OCI-LY7 (cell line): Measurements from ENCODE around the gene RRAGD. TPM values are rescaled to one million over a fixed set of nuclear protein-coding genes. Genes with fewer than 3 reads are reported as not detected.

Experiments used
- BruUV-seq: library from RNA; stranded (reverse); fragments of 400-500 nt; replicated peaks from 2 replicates; lab custom pipeline; 2021; lab: Mats Ljungman, UMichigan
- CTCF ChIA-PET: fragments of 300-600 bp; sonication (Branson Sonifier 250); formaldehyde crosslinking; loops from one replicate; lab custom pipeline; 2022; ENCODE audit warnings: antibody characterized with exemption; ENCODE audit not compliant: unreplicated experiment; lab: Charles Lee
- POLR2A ChIA-PET: fragments of 300-600 bp; sonication (Branson Sonifier 250); formaldehyde crosslinking; loops from one replicate; lab custom pipeline; 2022; ENCODE audit warnings: antibody characterized with exemption; lab: Charles Lee
- DNase-seq: peaks from one replicate; pipeline ENCODE4 v3.0.0-alpha.2; 2015; ENCODE audit warnings: low spot score
- H2AFZ ChIP-seq: fragments of 200-600 bp; sonication (generic), shearing (Covaris generic); 2 replicates; pipeline ENCODE4 v1.6.1; 2014; ENCODE audit warnings: mild to moderate bottlenecking, antibody characterized with exemption, low read length, moderate library complexity
- H3K27ac ChIP-seq: fragments of 200-600 bp; sonication (generic); 2 replicates; pipeline ENCODE4 v1.5.1; 2014; ENCODE audit warnings: mixed run types, low read depth, mild to moderate bottlenecking, moderate library complexity, low read length, inconsistent platforms; ENCODE audit not compliant: poor library complexity, severe bottlenecking
- H3K36me3 ChIP-seq: fragments of 200-600 bp; sonication (generic); 2 replicates; pipeline ENCODE4 v1.6.1; 2014; ENCODE audit warnings: mild to moderate bottlenecking, antibody characterized with exemption, low read length, moderate library complexity, mixed read lengths; ENCODE audit not compliant: insufficient read depth
- H3K4me1 ChIP-seq: fragments of 200-600 bp; sonication (generic); 2 replicates; pipeline ENCODE4 v1.5.1; 2014; ENCODE audit warnings: mild to moderate bottlenecking, low read length; ENCODE audit not compliant: insufficient read depth, poor library complexity, severe bottlenecking
- H3K4me2 ChIP-seq: fragments of 200-600 bp; sonication (generic); 2 replicates; pipeline ENCODE4 v1.6.1; 2014; ENCODE audit warnings: mild to moderate bottlenecking, low read length
- H3K4me3 ChIP-seq: fragments of 200-600 bp; sonication (generic); 2 replicates; pipeline ENCODE4 v1.5.1; 2014; ENCODE audit warnings: mild to moderate bottlenecking, low read depth, low read length; ENCODE audit not compliant: poor library complexity, severe bottlenecking
- H3K79me2 ChIP-seq: fragments of 200-600 bp; sonication (generic); 2 replicates; pipeline ENCODE4 v1.6.1; 2016; ENCODE audit warnings: low read depth, mild to moderate bottlenecking, low read length, moderate library complexity, mixed read lengths; ENCODE audit not compliant: insufficient read depth
- H3K9me2 ChIP-seq: fragments of 200-600 bp; sonication (generic); 2 replicates; pipeline ENCODE4 v1.6.1; 2016; ENCODE audit warnings: mild to moderate bottlenecking, low read length, mixed read lengths; ENCODE audit not compliant: insufficient read depth
- H3K9me3 ChIP-seq: fragments of 200-600 bp; sonication (generic); 2 replicates; pipeline ENCODE4 v1.6.1; 2014; ENCODE audit warnings: mild to moderate bottlenecking, mixed run types, low read length, mixed read lengths
- H4K20me1 ChIP-seq: fragments of 200-600 bp; sonication (generic); 2 replicates; pipeline ENCODE4 v1.6.1; 2014; ENCODE audit warnings: mild to moderate bottlenecking, antibody characterized with exemption, low read length, moderate library complexity, mixed read lengths; ENCODE audit not compliant: insufficient read depth
- EZH2phosphoT487 ChIP-seq: fragments of 200-600 bp; sonication (generic); IDR thresholded peaks from 2 replicates; pipeline ENCODE4 v1.6.1; 2018; ENCODE audit warnings: low read depth, borderline replicate concordance, mild to moderate bottlenecking, mixed run types, antibody characterized with exemption, low read length, moderate library complexity, mixed read lengths
- intact Hi-C: fragments of 100-400 bp; cut with micrococcal nuclease; formaldehyde crosslinking; loops from one replicate; pipeline ENCODE4 v1.10.0; 2022; ENCODE audit not compliant: unreplicated experiment
- total RNA-seq, 2 experiments: library from RNA; depleted of rRNA in 1 of 2; stranded (reverse); fragments of >200 nt in 1 of 2; shearing (Covaris generic) in 1 of 2; gene quantifications; 2 replicates each; pipeline ENCODE4 v1.2.3, GENCODE V29; 2014 to 2022
- TF ChIP-seq, protein P1 (sequence below): fragments of 200-600 bp; sonication (generic); conservative IDR thresholded peaks from 2 replicates; pipeline ENCODE4 v1.5.1; 2014; ENCODE audit warnings: mild to moderate bottlenecking, antibody characterized with exemption, low read length, moderate library complexity, mixed read lengths

Gene RRAGD
- total RNA-seq, 2 experiments from 2014 or later, result 6.2 to 17.6 TPM

DNA sequence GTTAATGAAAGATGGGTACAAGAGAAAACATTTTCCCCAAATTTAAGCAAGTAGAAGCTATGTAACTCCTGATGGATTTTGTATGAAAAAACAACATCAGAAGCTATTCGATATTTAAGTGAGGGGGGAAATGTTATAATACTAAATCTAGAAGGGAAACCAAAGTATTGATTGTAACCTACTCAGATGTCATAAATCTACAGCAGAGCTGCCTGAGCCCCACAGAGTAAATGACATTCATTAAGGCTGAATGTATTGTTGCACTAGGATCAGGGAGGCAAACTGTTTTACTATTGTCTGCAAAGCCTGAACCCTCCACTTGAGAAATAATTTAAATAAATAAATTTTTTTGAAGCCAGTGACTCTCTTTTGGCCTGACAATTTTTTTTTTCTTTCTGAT is 40.2 kb upstream of the RRAGD start:
- TF ChIP-seq, protein P1, sequence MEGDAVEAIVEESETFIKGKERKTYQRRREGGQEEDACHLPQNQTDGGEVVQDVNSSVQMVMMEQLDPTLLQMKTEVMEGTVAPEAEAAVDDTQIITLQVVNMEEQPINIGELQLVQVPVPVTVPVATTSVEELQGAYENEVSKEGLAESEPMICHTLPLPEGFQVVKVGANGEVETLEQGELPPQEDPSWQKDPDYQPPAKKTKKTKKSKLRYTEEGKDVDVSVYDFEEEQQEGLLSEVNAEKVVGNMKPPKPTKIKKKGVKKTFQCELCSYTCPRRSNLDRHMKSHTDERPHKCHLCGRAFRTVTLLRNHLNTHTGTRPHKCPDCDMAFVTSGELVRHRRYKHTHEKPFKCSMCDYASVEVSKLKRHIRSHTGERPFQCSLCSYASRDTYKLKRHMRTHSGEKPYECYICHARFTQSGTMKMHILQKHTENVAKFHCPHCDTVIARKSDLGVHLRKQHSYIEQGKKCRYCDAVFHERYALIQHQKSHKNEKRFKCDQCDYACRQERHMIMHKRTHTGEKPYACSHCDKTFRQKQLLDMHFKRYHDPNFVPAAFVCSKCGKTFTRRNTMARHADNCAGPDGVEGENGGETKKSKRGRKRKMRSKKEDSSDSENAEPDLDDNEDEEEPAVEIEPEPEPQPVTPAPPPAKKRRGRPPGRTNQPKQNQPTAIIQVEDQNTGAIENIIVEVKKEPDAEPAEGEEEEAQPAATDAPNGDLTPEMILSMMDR, result no peak
- no peak for TF ChIP-seq EZH2phosphoT487
- no peak for DNase-seq
- H3K36me3 ChIP-seq, result no peaks in the 10 kb centered on the region
- BruUV-seq, result no TSS peak
- no peaks in the 10 kb centered on the region for H3K9me3 ChIP-seq
- no peaks in the 10 kb centered on the region for H3K79me2 ChIP-seq
- H3K4me3 ChIP-seq, result no peak overlapping the region
- no peaks in the 10 kb centered on the region for H3K4me1 ChIP-seq
- H3K9me2 ChIP-seq, result no peaks in the 10 kb centered on the region
- ChIA-PET CTCF (no interaction called here), POLR2A (interaction anchor here (0.6 to 1.2 kb wide), 3 partner anchors 15 to 62 kb away, joined by 3 to 5 read pairs (median 4); no protein-coding TSS in a partner anchor)
- no peaks in the 10 kb centered on the region for H4K20me1 ChIP-seq
- H3K4me2 ChIP-seq, result no peak overlapping the region
- intact Hi-C loops, result no loop called here
- no peak overlapping the region for H2AFZ ChIP-seq
- H3K27ac ChIP-seq, result no peak overlapping the region

DNA sequence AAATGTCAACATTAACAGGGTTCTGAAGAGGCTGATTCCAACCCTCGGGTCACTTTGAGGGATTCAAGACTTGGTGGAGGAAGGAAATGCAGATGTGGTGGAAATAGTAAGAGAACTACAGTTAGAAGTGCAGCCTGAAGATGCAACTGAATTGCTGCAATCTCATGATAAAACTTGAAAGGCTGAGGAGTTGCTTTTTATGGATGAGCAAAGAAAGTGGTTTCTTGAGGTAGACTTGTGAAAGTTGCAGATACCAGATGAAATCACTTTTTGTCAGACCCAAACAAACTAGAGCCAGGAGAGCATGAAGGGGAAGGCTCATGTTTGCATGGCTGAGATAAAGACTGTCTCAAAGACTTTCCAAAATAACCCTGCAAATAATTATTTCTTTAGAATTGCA is 37.1 kb upstream of the RRAGD start:
- TF ChIP-seq, protein P1, result no peak
- no peak for TF ChIP-seq EZH2phosphoT487
- Histone ChIP-seq H3K27ac (no peak overlapping the region), H3K4me1 (no peaks in the 10 kb centered on the region), H3K4me2 (no peak overlapping the region), H2AFZ (no peak overlapping the region), H3K36me3 (no peaks in the 10 kb centered on the region), H3K9me3 (no peaks in the 10 kb centered on the region), H3K79me2 (no peaks in the 10 kb centered on the region), H3K4me3 (no peak overlapping the region), H3K9me2 (no peaks in the 10 kb centered on the region), H4K20me1 (no peaks in the 10 kb centered on the region)
- no TSS peak for BruUV-seq
- intact Hi-C loops, result no loop called here
- no peak for DNase-seq
- ChIA-PET POLR2A (no interaction called here), CTCF (no interaction called here)

DNA sequence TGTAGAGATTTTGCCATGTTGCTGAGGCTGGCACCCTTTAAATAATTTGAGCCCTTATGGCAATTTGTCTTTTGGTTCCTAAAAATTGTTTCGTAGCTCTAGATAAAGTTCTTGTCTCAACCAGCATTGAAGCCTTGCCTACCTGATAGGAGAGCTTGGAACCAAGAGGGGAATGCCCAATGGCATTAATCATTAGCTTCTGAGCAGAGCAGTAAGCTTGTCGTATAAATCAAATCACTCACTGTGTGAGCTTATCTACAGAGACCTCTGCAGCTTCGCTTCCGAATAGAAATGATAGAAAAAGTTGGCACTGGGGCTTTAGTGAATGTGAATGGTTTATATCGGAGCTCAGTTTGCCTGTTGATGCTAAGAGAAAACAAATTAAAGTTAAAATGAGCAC is 31.6 kb upstream of the RRAGD start:
- Histone ChIP-seq H3K36me3 (no peaks in the 10 kb centered on the region), H3K9me3 (no peaks in the 10 kb centered on the region), H3K9me2 (no peaks in the 10 kb centered on the region), H3K79me2 (no peaks in the 10 kb centered on the region), H3K4me1 (no peaks in the 10 kb centered on the region), H3K27ac (no peak overlapping the region), H3K4me3 (no peak overlapping the region), H4K20me1 (no peaks in the 10 kb centered on the region; the same call in 1 of the 2 replicates), H3K4me2 (no peak overlapping the region), H2AFZ (no peak overlapping the region)
- ChIA-PET CTCF (no interaction called here), POLR2A (interaction anchor here (0.7 to 1.0 kb wide), 2 partner anchors 63 to 188 kb away, joined by 3 to 6 read pairs; no protein-coding TSS in a partner anchor)
- intact Hi-C loops, result no loop called here
- TF ChIP-seq EZH2phosphoT487, result no peak
- TF ChIP-seq, protein P1, result no peak
- BruUV-seq, result no TSS peak
- no peak for DNase-seq
